Psoas muscle (tissue), 8 donors: ENCODE results near the gene DUSP8. TPM values are rescaled to one million over a fixed set of nuclear protein-coding genes. Genes with fewer than 3 reads are reported as not detected.

Experiments used
- ATAC-seq, 4 donors: fragments of 200-7000 bp; cut with Tn5 transposase; one replicate each; pipeline ENCODE4 v1.9.1; 2020; ENCODE audit warnings: moderate library complexity in 3 of 4, mild to moderate bottlenecking in 2 of 4
- DNase-seq, 2 donors: peaks; one replicate each; pipeline ENCODE4 v3.0.0-alpha.2; 2020
- H3K27ac ChIP-seq: fragments of 200-600 bp; one replicate; pipeline ENCODE4 v1.8.0; 2022
- H3K27me3 ChIP-seq, 3 donors: fragments of 200-600 bp in 1 of 3; one replicate each; pipeline versions ENCODE4 v1.6.1 to v1.8.0; 2013 to 2022; ENCODE audit warnings: low read length in 2 of 3, mild to moderate bottlenecking in 2 of 3, moderate library complexity in 1 of 3; ENCODE audit not compliant: insufficient read depth in 3 of 3
- H3K36me3 ChIP-seq, 2 donors: fragments of 200-600 bp in 1 of 2; one replicate each; pipeline versions ENCODE4 v1.6.1 to v1.8.0; 2013 to 2022; ENCODE audit warnings: low read depth in 1 of 2, mild to moderate bottlenecking in 1 of 2, moderate library complexity in 1 of 2; ENCODE audit not compliant: insufficient read depth in 1 of 2
- H3K4me1 ChIP-seq: fragments of 200-600 bp; one replicate; pipeline ENCODE4 v1.8.0; 2022
- H3K4me3 ChIP-seq: fragments of 200-600 bp; one replicate; pipeline ENCODE4 v1.8.0; 2022; ENCODE audit warnings: mild to moderate bottlenecking
- H3K9me3 ChIP-seq: fragments of 200-600 bp; one replicate; pipeline ENCODE4 v1.8.0; 2022
- WGBS, 3 donors: extraction: QIAGEN DNeasy Blood & Tissue Kit; methylation state at CpG; one replicate each; pipeline versions ENCODE4 v1.1.6 to v1.1.7; 2013; 5-methylcytosine and 5-hydroxymethylcytosine counted together
- intact Hi-C, 2 donors: fragments of 100-400 bp; cut with DNase I; formaldehyde crosslinking; loops; one replicate each; pipeline versions ENCODE4 v1.11.0 to v1.14.2; 2022
- polyA plus RNA-seq, 3 donors: library from polyadenylated mRNA; stranded (reverse); fragments of 200-250 nt; gene quantifications; one replicate each; pipeline ENCODE4 v1.2.3, GENCODE V29; 2013
- total RNA-seq, 4 donors: library from RNA; stranded (reverse); fragmentation: NEBNext Ultra II Directional in 2 of 4; extraction: Animal tissue kit (Norgen Biotek cat#: 25700) in 2 of 4; gene quantifications; one replicate each; pipeline versions ENCODE4 v1.2.1 to v1.2.4, GENCODE V29; 2021 to 2023
- TF ChIP-seq, protein P1 (sequence below): fragments of 200-600 bp; IDR thresholded peaks from one replicate; pipeline ENCODE4 v1.8.0; 2022; ENCODE audit warnings: antibody characterized with exemption
- donor health status: healthy with polysubstance abuse.
- donor health status: DM: no; HTN: no; CAD: no; lungs with moderate emphysema.
- donor health status: Bipolar disorder and iron deficiency.
- donor health status: healthy.
- donor health status: DM: yes; HTN: yes; CAD: no.
- donor health status: DM: no; HTN: no; CAD: no.
- donor health status: DM: no; HTN: no; CAD: no.
- donor health status: DM: yes; HTN: yes; CAD: no.

DUSP8 gene
- total and polyA plus RNA-seq, 7 donors, result 1.0 to 15.2 (median 9.9) TPM

DNA sequence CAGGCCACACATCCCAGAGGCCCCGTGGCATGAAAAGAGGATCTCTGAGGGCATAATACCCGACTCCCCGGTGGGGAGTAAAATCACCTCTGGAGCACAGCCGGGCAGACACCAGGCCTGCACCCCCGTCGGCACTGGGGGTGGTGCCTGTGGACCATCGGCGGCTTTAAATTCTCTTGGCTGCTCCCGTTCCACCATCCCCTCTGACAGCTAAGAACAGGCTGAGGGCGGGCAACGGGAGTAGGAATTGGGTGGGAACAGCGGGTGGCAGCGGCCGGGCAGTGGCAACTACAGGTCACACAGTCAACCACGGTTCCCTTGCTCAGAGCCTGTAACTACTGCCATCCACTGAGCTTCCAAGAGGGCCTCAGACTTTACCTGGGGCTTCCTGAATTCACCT, 45.3 kb downstream of the DUSP8 start:
- no peaks in the 10 kb centered on the region for H3K27me3 ChIP-seq
- H3K4me3 ChIP-seq, result no peak overlapping the region
- intact Hi-C loops, result no loop called here
- WGBS, 3 donors, result 86 to 89% (median 87%) methylated on average over 15 of the region's 15 CpGs
- no peak for ATAC-seq
- TF ChIP-seq, protein P1, sequence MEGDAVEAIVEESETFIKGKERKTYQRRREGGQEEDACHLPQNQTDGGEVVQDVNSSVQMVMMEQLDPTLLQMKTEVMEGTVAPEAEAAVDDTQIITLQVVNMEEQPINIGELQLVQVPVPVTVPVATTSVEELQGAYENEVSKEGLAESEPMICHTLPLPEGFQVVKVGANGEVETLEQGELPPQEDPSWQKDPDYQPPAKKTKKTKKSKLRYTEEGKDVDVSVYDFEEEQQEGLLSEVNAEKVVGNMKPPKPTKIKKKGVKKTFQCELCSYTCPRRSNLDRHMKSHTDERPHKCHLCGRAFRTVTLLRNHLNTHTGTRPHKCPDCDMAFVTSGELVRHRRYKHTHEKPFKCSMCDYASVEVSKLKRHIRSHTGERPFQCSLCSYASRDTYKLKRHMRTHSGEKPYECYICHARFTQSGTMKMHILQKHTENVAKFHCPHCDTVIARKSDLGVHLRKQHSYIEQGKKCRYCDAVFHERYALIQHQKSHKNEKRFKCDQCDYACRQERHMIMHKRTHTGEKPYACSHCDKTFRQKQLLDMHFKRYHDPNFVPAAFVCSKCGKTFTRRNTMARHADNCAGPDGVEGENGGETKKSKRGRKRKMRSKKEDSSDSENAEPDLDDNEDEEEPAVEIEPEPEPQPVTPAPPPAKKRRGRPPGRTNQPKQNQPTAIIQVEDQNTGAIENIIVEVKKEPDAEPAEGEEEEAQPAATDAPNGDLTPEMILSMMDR, result no peak
- DNase-seq, result no peak
- H3K36me3 ChIP-seq, result no peaks in the 10 kb centered on the region
- no peak overlapping the region for H3K27ac ChIP-seq
- peaks cover 61% of the 10 kb centered on the region for H3K4me1 ChIP-seq
- no peaks in the 10 kb centered on the region for H3K9me3 ChIP-seq

DNA sequence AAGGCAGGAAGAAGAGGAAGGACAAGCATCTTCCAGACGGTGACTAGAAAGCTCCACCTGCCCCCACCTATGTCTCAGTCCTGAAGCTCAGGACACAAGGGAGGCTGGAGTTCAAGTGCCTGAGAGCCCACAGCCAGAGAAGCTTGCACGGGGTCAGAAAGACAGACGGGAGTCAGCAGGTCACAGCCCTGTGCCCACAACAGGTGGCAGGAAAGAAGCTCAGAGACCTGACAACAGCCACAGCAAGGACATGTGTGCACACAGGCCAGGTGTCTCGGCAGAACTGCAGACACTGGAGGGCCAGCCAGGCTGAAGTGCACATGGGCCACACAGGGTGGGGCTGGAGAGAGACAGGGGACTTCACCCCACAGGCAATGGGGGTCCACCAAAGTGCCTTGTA, 48.3 kb downstream of the DUSP8 start:
- intact Hi-C loops, result no loop called here
- no peaks in the 10 kb centered on the region for H3K27me3 ChIP-seq
- no peaks in the 10 kb centered on the region for H3K36me3 ChIP-seq
- H3K4me3 ChIP-seq, result no peak overlapping the region
- ATAC-seq, result peak in 1 of 4 donors; percentile 33
- no peaks in the 10 kb centered on the region for H3K9me3 ChIP-seq
- TF ChIP-seq, protein P1, result no peak
- WGBS, 3 donors, result 33 to 41% (median 40%) methylated on average over 4 of the region's 4 CpGs
- H3K4me1 ChIP-seq, result peaks cover 56% of the 10 kb centered on the region
- DNase-seq, result no peak
- H3K27ac ChIP-seq, result no peak overlapping the region

DNA sequence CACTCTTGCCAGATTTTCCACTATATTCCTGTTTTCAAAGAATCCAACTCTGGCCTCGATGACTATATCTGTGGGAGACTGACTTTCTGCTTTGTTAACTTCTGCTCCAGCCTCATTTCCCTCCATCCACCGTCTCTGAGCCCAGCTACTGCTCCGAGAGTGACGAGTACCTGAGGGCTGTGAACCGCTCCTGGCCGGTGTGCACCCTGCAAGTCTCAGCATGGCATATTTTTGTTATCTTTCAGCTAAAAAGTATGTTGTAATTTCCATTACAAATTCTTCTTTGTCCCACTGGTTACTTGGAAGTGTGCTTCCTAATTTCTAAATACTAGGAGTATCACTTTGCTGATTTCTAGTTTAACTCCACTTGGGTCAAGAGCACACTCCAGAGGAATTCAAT, 49.0 kb downstream of the DUSP8 start:
- WGBS, 3 donors, result 82 to 92% (median 87%) methylated on average over 6 of the region's 6 CpGs

DNA sequence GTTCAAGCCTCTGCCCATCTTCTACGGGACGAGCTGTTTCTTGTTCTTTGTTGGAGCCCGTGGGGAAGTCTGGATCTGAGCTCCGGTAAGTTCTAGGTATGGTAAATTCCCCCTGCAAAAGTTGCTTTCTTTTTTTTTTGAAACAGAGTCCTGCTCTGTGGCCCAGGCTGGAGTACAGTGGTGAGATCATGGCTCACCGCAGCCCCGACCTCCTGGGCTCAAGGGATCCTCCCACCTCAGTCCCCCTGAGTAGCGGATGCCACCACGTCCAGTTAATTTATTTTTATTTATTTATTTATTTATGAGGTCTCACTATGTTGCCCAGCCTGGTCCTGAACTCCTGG, 50.0 kb downstream of the DUSP8 start:
- 90 to 93% (median 91%) methylated on average over 8 of the region's 8 CpGs for WGBS, 3 donors
- H3K9me3 ChIP-seq, result no peaks in the 10 kb centered on the region
- DNase-seq (no peak), ATAC-seq (no peak)
- TF ChIP-seq, protein P1, result no peak
- peaks cover 42% of the 10 kb centered on the region for H3K4me1 ChIP-seq
- H3K36me3 ChIP-seq, result no peaks in the 10 kb centered on the region
- H3K27ac ChIP-seq, result no peak overlapping the region
- H3K4me3 ChIP-seq, result no peak overlapping the region
- intact Hi-C loops, result no loop called here
- no peaks in the 10 kb centered on the region for H3K27me3 ChIP-seq

More for the DNA sequence above, 49.0 kb downstream of the DUSP8 start:
- DNase-seq (no peak), ATAC-seq (no peak)
- no peaks in the 10 kb centered on the region for H3K9me3 ChIP-seq
- H3K4me1 ChIP-seq, result peaks cover 50% of the 10 kb centered on the region
- no peaks in the 10 kb centered on the region for H3K36me3 ChIP-seq
- intact Hi-C loops, result no loop called here
- H3K27ac ChIP-seq, result no peak overlapping the region
- no peak overlapping the region for H3K4me3 ChIP-seq
- TF ChIP-seq, protein P1, result no peak
- H3K27me3 ChIP-seq, result no peaks in the 10 kb centered on the region

DNA sequence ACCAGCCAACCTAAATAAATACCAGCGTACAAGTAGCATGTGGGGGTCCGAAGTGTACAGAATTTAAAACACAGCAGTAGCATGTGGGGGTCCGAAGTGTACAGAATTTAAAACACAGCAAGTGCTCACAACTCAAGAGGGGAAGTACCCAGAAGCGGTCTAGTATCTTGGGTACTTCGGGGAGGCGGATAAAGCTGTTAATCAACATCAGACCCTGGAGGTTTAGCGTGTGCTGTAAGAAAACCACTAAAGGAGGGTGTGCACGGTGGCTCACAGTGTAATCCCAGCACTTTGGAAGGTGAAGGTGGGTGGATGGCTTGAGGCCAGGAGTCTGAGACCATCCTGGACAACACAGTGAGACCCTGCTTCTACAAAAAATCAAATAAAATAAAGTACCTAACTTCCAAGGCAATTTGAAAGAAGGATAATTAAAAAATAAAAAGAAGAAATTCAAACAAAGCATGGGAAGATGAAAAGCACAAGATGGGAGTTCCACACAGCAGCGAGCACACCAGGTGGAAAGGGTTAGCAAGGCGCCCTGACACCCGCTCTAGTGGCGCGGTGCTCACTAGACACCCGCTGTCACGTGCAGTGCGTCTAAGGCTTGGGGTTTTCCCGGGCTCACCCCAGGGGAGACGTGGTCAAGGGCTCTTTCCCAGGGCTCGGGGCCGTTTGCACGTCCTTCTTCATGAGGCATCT, 50.5 kb downstream of the DUSP8 start:
- TF ChIP-seq, protein P1, result no peak

More for the DNA sequence above, 50.5 kb downstream of the DUSP8 start:
- ATAC-seq, result no peak
- intact Hi-C loops, result no loop called here
- Histone ChIP-seq H3K4me3 (no peak overlapping the region), H3K27me3 (no peaks in the 10 kb centered on the region), H3K4me1 (peaks cover 37% of the 10 kb centered on the region), H3K27ac (no peak overlapping the region), H3K9me3 (no peaks in the 10 kb centered on the region), H3K36me3 (no peaks in the 10 kb centered on the region)
- 88 to 90% (median 90%) methylated on average over 21 of the region's 21 CpGs for WGBS, 3 donors
- DNase-seq, result no peak
